Thyroid gland (tissue), 4 donors: ENCODE results near the gene CBX7.

Experiments used
- POLR2A ChIP-seq, 2 donors: fragments of 450-650 bp; IDR thresholded peaks; one replicate each; pipeline ENCODE4 v1.6.1; 2017; ENCODE audit warnings: antibody characterized with exemption in 2 of 2, mild to moderate bottlenecking in 2 of 2, moderate library complexity in 1 of 2
- TF ChIP-seq, protein P1 (sequence below), 6 experiments: fragments of 200-600 bp in 3 of 6; fragments of 450-650 bp in 3 of 6; sonication (generic) in 3 of 6; IDR thresholded peaks; one replicate each; pipeline ENCODE4 v1.5.1; 2016 to 2019; ENCODE audit warnings: antibody characterized with exemption in 6 of 6, mild to moderate bottlenecking in 2 of 6, inconsistent platforms in 1 of 6, moderate library complexity in 1 of 6

GRCh38 chr22:39188809-39189208 lies 36.3 kb upstream of the CBX7 start:
- no peak for TF ChIP-seq POLR2A (IDR thresholded peaks at IDR 0.05)
- TF ChIP-seq, protein P1, sequence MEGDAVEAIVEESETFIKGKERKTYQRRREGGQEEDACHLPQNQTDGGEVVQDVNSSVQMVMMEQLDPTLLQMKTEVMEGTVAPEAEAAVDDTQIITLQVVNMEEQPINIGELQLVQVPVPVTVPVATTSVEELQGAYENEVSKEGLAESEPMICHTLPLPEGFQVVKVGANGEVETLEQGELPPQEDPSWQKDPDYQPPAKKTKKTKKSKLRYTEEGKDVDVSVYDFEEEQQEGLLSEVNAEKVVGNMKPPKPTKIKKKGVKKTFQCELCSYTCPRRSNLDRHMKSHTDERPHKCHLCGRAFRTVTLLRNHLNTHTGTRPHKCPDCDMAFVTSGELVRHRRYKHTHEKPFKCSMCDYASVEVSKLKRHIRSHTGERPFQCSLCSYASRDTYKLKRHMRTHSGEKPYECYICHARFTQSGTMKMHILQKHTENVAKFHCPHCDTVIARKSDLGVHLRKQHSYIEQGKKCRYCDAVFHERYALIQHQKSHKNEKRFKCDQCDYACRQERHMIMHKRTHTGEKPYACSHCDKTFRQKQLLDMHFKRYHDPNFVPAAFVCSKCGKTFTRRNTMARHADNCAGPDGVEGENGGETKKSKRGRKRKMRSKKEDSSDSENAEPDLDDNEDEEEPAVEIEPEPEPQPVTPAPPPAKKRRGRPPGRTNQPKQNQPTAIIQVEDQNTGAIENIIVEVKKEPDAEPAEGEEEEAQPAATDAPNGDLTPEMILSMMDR (IDR thresholded peaks at IDR 0.05) = no peak
